Stimulated activated CD4-positive, alpha-beta T cell treated with anti-CD3 and anti-CD28 coated beads, TNF-alpha, amount 100 ng/mL, for 4 hours (primary cell): ENCODE measurements around the gene TMEM190.
A peak's percentile ranks its signal among the peaks of the same experiment; 100 is the strongest.
"Not testable (repeated sequence)": the region's sequence is repeated elsewhere in the genome, so short reads cannot be mapped to it uniquely, and the experiment has no call there.

Experiments used
- DNase-seq, 3 experiments: peaks; one replicate each; pipeline ENCODE4 v3.0.0-alpha.2; 2020; ENCODE audit warnings: low read depth in 3 of 3

The TMEM190 gene

DNA sequence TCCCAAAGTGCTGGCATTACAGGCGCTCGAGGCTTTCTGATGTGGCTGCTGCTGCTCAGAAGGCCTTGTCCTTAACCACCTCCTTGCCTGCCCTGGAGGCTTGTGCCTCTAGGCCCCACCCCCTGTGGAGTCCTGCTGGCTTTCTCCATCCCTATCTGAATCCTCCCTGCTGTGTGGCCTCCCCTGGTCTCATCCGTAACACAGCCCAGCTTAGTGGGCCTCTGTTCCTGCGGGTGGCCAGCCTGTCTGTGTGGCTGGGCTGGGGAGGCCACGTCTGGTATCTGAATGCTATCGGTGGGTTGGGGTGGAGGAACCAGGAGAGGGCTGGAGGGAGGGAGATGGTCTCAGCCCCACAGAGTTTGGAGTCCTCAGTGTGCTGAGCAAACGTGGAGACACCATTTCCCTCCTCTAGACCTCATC is 13.8 kb downstream of the TMEM190 start:
- no peak for DNase-seq

DNA sequence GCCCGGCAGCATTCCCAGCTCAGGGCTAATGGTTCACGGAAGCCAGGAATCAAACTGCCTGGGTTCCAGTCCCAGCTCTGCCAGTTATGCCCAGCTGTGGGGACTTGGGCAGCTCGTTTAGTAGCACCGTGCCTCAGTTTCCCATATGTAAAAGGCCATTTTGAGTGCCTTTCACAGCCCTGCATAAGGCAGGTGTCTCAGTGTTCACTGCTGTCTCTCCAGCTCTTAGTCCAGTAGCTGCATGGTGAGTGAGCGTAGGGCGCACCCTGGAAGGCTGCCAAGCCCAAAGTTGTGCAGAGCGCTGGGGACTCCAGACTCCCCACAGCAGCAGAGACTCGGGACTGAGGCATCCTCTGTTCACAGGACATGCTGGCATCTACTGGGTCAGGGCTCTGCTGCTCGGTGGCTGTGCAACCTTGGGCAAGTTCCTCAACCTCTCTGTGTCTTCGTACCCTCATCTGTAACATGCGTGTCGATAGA is 14.6 kb downstream of the TMEM190 start:
- DNase-seq = no peak

DNA sequence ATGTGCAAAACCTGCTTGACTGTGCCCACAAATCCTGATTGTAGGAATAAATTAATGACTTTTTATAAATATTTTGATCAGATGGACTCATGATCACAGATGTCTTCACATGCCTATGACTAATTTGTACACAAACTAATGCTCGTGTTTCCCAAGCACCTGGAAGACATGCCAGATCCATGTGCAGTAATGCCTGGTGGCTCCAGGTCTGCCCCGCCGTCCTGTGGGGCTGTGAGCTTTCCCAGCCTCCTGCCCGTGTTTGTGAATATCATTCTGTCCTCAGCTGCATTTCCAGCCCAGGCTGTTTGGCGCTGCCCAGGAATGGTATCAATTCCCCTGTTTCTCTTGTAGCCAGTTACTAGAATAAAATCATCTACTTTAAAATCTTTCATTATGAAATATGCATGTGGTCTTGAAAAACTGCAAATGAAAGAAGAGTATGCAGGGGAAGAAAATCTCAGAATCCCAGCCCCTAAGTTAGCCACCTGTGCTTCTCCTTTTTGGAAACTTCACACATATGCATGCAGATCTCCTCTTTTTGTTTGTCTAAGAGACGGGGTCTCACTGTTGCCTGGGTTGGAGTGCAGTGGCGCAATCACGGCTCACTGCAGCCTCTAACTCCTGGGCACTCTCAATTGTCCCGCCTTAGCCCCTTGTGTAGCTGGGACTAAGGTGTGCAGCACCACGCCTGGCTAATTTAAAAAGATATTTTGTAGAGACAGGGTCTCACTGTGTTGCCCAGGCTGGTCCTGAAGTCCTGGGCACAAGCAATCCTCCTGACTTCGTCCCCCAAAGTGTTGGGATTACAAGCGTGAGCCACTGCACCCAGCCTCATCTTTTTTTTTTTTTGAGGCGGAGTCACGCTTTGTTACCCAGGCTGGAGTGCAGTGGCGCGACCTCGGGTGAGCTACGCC is 15.3 kb downstream of the TMEM190 start:
- no peak for DNase-seq

DNA sequence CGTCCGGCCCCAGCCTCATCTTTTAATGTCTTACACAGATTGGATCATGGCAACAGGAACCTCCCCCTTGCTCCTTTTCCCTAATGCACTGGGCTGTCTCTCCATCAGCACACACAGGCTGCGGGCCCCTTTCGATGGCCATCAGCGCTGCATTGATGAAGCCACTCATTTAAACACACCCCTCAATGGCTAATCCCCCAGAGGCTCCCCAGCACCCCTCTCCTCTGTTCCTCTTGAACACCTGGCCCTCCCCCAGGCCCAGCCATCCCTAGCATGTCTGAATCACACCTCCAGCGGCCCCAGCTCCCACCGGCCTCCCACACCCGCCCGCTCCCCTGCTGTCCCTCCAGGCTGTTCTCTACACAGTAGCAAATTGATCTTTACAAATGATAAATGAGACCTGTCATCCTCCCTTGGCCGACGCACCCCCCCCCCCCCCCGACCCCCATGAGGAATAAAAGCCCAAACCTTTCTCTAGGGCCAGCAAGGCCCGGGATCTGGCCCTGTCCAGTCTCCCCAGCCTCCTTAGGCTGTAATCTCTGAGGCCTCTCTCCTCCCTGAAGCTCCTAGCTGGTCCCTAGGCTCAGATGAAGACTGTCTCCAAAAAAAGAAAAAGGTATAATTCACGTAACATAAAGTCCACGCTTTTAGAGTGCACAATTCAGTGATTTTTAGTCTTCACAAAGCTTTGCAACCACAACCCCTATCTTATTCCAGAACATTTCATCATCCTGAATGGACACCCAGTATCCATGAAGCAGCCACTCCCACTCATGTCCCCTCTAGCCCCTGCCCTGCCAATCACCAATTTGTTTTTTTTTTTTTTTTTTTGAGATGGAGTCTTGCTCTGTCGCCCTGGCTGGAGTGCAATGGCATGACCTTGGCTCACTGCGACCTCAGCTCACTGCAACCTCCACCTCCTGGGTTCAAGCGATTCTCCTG is 16.5 kb downstream of the TMEM190 start:
- DNase-seq = no peak

DNA sequence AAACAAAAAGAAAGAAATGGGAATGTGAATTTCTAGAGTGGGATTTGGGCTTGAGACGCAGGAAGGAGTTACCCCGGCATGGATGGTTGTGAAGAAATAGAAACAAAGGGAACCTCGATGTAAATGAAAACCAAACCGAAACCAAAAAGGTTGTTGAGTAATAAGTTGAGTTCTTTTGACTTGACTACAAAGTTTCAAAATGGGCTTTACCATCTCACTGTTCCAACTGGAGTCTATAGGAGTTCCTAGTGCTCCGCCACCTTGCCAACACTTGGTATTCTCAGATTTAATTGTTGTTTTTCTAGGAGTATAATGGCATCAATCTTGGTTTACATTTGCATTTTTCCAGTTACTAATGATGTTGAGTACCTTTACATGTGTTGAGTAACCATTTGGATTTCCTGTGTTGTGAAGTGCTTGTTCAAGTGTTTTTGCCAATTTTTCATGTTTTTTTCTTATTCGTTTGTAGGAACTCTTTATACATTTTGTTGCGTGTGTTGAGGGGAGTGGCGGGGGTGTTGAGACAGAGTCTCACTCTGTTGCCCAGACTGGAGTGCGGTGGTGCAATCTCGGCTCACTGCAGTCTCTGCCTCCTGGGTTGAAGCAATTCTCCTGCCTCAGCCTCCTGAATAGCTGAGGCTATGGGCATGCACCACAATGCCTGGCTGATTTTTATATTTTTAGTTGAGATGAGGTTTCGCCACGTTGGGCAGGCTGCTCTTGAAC is 21.7 kb downstream of the TMEM190 start:
- no peak for DNase-seq

DNA sequence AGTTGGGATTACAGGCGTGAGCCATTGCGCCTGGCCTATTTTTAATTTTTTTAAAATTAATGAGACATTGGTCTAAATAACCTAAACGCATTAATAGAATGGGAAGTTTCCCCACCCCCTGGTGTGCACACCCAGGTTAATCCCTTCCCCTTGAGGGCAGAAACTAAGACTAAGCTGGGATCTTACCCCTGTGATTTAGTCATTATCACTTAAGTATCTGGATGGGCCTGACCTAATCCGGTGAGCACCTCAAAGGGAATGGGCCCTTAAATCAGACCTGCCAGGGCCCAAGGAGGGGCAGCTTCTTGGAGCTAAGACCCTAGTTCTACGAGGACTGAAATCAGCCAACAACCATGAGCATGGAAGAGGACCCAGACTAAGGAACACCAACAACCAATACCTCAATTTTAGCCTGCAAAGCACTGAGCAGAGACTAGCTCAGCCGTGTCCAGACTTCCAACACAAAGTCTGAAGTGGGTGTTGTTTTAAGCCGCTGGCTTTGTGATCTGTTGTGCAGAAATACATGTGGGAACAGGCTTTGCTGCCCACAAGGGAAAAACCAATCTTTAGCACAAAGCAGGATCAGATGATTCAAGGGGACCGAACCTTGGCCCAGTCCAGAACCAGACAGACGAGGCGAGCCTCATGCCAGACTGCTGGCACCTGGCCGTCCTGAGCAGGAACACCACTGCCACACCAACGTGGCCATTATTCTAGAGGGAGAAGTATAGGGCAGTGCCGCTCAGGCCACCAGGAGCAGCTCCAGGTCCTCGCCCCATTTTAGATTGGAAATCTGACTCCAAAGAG is 23.9 kb downstream of the TMEM190 start:
- DNase-seq = no peak

DNA sequence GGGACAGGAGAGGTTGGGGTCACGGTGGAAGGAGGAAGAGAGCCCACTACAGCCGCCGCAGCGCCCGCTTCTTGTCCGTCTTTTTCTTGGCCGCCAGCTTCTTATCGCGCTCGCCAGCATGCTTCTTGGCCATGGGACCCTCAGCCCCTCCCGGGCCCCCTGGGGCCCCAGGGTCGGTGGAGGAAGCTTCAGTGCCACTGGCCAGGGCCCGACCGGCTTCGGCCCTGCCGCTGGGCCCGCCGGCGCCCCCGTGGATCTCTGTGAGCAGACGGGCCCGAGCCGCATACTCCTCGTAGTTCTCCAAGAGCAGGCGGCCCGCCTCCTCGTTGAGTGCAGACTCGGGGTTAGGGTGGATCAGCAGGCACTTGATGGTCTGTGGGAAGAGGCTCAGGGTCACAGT is 24.8 kb downstream of the TMEM190 start:
- not testable (repeated sequence) for DNase-seq

DNA sequence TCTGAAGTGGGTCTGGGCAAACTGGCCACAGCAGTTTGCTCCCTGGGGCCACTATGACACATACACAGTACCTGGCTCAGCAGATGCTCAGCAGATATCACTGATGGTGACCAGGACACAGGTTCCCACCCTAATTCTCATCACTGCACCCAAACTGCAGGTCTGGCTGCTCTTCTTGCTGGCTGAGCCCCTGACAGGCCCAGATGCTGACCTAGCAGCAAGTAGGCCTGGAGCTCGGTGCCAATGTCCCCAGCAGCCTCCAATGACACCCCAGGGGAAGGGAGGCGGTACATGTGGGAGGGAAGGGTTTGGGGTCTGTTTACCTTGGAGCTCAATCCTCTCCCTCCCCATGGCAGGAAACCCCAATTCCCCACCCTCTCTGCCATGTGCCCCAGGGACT is 25.9 kb downstream of the TMEM190 start:
- DNase-seq = no peak

DNA sequence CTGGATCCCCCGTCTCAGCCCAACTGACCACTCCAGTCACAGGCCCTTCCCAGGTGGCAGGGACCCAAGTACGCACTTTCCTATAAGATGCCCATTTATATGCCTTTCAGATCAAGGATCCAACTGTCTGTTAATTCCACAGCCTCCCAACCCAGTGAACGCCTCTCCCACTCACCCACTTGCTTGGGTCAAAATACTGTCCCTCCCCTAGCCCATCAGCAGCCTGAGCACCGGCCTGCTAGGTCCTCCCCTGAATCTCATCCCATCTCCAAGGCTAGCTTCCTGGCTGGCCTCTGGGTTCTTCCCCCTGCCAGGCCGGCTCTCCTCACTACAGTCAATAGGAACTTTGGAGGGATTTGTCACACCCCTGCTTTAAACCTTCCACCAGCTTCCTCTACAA is 29.0 kb downstream of the TMEM190 start:
- DNase-seq = no peak

DNA sequence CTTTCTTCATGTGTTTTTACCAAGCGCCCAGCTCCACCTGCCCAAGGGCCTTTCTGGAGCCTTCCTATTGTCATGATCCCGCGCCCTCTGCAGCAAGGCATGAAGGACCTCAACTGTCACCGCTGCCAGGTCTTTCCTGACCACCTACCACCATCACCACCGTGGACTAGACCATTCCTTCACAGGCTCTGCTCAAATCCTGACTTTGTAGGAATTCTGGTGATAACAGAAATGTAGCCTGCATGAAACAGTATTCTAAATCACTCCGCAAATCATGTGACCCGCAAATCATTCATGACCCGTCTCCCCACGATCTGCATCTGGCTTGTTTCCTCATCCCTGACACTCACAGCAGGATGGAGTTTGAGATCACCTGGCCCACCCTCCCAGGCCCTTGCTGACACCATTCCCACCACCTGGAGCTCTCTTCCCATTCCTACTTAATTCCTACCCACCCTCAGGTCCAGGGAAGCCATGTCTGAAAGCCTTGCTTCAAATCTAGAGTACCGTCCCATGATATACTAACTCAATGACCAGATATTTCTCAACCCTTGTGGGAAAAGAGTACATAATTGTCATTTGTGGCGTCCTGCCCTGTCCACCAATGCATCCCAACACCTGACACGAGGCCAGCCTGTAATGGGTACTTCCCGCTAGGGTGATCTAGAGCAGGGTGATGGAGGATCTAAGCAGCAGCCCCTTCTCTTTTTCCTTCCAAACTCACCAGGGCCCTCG is 29.6 kb downstream of the TMEM190 start:
- DNase-seq = no peak

DNA sequence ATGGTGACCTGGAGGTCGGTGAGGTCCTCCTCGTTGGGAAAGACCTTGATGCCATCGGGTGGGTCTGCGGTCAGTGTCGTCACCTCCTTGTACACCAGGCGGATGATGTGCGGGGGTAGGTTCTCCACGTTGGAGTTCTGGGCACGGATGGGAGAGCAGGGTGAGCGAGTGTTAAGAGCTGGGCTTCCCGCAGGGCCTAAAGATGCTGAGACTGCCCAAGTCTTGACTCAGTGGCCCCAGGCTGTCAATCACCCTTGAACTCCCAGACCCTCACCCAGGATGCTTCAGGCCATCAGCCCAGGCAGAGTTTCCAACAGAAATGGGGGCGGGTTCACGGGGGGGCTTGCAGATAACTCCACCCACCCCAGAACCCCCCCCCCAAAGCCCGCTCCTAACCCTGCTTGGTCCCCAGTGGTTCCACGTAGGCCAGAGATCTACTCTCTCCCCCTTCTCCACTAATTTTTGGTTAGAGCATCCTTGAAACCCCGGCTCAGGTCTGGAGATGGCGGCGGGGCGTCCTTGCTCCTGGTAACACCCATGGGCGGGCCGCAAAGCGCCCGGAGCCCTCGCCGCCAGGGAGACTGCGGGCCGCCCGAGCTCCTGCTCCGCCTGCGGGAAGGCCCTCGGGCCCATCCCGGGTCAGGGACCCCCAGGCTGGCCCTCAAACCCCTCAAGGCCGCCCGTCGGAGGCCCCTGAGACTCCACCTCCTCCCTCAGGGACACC is 30.4 kb downstream of the TMEM190 start:
- no peak for DNase-seq

DNA sequence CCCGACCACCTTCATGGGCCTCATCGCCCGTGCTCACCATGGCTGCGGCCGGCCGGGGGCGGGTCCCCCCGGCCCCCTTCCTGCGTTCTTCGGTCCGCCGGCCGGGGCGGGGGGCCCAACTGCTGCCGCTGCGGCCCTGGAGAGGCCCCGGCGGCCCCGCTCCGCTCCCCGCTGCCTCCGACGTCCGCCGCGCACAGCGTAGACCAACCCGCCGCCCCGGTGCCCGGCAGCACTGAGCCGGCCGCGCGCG is 30.8 kb downstream of the TMEM190 start, which contains the start of gene UBE2S:
TSS of gene UBE2S (minus strand) at position 239 of the 250 bp plus-strand sequence. CDS start at position 40, 199 bp downstream.
- not testable (repeated sequence) for DNase-seq

DNA sequence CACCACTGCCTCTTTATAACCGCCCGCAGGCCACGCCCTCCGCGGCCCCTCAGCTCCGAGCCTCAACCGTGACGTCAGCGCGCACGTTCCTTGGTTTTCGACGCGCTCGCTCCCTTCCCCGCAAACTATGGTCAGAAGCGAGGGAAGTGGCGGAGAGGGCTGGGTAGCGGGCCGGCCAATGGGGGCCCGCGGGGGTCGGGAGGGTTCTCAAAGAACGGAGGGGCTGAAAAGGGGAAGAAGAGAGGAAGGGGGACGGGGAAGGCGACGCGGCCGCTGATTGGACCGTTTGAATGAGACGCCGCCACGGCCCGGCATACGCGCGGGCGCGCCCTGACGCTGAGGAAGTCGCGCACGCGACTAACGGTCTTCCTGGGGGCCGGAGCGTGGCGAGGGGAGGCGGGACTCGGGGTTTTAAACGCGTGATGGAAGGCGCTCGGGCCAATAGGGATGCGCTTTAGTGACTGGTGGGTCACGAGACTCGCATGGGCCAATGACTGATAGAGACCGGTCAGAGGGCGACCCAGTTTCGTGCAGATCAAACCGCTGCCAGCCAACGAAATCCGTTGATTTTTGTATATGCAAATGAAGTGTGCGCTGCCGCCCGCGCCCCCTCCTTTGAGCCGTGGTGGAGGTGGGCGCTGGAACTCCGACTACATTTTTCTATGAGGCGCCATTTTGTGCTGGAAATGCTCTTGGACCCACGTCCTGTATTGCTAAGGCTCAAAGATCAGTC is 31.3 kb downstream of the TMEM190 start:
- DNase-seq = peak; percentile 93 to 95 (median 94)

DNA sequence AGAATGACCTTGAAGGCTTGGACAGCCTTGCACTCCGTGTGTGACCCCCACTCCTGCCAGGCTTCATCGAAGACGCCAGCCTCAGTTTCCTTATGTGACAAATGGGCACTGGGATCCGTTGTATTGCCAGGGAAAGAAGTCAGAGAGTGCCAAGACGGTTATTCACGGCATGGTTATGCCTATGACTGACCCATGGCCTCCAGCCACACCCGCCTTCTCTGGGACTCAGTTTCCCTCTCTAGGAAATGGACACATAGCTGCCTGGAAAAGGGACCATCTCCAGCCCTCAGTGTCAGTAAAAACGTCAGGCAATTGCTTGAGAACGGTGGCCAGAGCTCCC is 31.9 kb downstream of the TMEM190 start:
- DNase-seq = no peak

DNA sequence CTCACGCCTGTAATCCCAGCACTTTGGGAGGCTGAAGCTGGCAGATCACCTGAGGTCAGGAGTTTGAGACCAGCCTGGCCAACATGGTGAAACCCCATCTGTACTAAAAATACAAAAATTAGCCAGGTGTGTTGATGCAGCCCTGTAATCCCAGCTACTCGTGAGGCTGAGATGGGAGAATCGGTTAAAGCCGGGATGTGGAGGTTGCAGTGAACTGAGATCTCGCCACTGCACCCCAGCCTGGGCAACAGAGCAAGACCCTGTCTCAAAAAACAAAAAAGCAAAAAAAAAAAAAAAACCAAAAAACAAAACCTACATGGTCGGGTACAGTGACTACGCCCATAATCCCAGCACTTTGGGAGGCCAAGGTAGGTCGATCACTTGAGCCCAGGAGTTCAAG is 32.6 kb downstream of the TMEM190 start:
- DNase-seq = not testable (repeated sequence)

DNA sequence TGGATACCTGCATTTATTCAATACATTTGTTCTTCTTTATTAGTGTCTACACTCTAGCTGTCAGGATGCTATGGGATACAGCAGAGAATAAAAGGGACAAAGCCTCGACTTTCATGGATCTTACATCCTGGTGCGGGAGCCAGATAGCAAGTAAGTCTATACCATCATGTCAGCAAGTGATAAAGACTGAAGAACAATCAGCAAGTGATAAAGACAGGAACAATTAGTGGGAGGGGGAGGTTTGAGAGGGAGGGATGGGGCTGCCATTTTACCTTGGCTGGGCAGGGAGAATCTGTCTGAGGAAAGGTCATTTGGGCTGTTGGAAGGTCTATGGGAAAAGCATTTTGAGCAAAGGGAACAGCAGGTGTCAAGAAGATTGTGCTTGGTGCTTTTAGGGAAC is 33.5 kb downstream of the TMEM190 start:
- DNase-seq = no peak

DNA sequence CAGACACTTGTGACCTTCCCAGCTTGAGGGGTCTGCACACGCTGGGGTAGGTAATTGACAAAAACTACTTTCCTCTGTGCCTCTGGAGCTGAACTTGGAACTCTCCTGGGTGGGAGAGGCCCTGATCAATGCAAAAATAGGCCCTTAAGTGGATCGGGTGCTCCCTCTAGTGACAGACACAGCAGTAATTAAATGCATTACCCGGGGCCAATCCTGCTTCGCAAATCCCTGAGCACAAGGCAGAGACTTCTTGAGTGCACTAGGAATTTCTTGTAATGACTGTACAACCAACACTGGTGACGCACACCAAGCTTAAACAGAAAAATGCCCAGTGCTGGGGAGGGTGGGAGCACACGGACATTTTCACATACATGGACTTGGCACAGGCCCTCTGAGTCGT is 41.6 kb downstream of the TMEM190 start:
- DNase-seq = peak in 1 of 3 experiments; percentile 35

DNA sequence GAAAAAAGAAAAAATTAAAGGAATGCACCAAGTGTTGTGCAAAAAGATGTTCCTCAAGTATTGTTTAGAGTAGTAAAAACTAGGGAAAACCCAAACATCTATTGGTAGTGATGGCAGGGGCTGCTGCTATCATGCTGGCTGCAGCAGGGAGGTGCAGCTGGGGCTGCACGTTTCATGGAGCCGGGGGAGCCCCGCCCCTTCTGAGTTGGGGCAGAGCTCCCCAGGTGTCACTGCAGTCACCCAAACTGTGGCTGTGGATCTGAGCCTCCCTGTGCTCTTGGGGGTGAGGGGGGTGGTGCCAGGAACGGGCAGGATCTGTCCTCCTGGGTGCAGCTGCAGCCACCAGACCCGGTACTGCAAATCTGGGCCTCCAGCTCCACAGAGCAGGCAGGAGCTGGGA is 42.5 kb downstream of the TMEM190 start:
- no peak for DNase-seq

DNA sequence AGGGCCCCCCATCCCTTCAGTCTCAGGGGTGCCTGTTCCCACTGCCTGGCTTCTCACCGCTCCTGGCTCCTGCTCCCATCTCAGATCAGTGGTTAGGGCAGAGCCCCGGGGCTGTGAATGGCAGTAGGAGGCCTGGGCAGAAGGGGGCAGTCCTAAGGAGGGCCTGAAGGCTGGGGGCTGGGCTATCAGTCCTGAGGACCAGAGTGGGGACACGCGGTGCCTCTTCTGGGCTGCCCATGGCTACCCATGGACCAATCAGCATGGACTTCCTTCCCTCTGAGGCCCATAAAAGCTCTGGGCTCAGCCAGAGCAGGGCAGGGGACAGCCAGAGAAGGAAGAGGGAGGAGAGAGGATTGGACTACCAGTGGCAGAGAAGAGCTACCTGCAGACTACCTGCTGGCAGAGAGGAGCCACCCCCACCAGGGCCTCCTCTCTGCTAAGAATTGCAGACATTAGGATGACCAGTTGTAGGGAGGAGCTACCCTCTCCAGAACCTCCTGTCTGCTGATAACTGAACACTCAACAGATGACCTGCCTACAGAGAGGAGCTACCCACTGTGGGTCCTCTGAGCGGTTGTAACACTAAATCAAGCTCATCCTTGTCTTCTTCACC is 43.1 kb downstream of the TMEM190 start:
- DNase-seq = no peak
